ENCODE results near the gene CRIP2. TPM values are rescaled to one million over a fixed set of nuclear protein-coding genes. Genes with fewer than 3 reads are reported as not detected.
A peak's percentile ranks its signal among the peaks of the same experiment; 100 is the strongest.

CRIP2 gene
- total RNA-seq, 2 donors from 2014 or later, result 13.0 to 19.2 TPM

- DNase-seq (no peak), ATAC-seq (no peak)
- intact Hi-C loops (cut with DNase I, micrococcal nuclease), result no loop called here
These were observed 28.1 kb downstream of the CRIP2 start for GRCh38 chr14:105502446-105503295.

- intact Hi-C loops (cut with DNase I, micrococcal nuclease), result no loop called here
- no peak for ATAC-seq
These were observed 28.6 kb downstream of the CRIP2 start for GRCh38 chr14:105503296-105503640.

GRCh38 chr14:105503935-105504692, 29.5 kb downstream of the CRIP2 start:
- DNase-seq, result no peak
- intact Hi-C loops (cut with DNase I, micrococcal nuclease), result no loop called here
- ATAC-seq, result no peak

More at GRCh38 chr14:105503296-105503640, 28.6 kb downstream of the CRIP2 start:
- no peak for DNase-seq

- intact Hi-C loops (cut with DNase I, micrococcal nuclease), result no loop called here
- DNase-seq, result no peak
- no peak for ATAC-seq
These were observed 30.5 kb downstream of the CRIP2 start for GRCh38 chr14:105505101-105505500.

- ATAC-seq (no peak), DNase-seq (no peak)
- intact Hi-C loops (cut with DNase I, micrococcal nuclease), result no loop called here
These were observed 32.6 kb downstream of the CRIP2 start for GRCh38 chr14:105507247-105507646.

GRCh38 chr14:105508069-105508468, 33.4 kb downstream of the CRIP2 start:
- no peak for ATAC-seq
- intact Hi-C loops (cut with DNase I, micrococcal nuclease), result no loop called here
- DNase-seq, result no peak

- no peak for DNase-seq
- intact Hi-C loops (cut with DNase I, micrococcal nuclease), result no loop called here
- no peak for ATAC-seq
These were observed 34.0 kb downstream of the CRIP2 start for GRCh38 chr14:105508601-105509000.

- ATAC-seq (no peak), DNase-seq (no peak)
- intact Hi-C loops (cut with DNase I, micrococcal nuclease), result no loop called here
These were observed 42.5 kb downstream of the CRIP2 start for GRCh38 chr14:105517096-105517495.

- no peak for ATAC-seq
- no peak for DNase-seq
- intact Hi-C loops (cut with DNase I, micrococcal nuclease), result no loop called here
These were observed 45.5 kb downstream of the CRIP2 start for GRCh38 chr14:105519946-105520698.

- ATAC-seq (no peak), DNase-seq (no peak)
- intact Hi-C loops (cut with DNase I, micrococcal nuclease), result no loop called here
These were observed 50.7 kb downstream of the CRIP2 start for GRCh38 chr14:105525326-105525725.

GRCh38 chr14:105525861-105526775, 51.5 kb downstream of the CRIP2 start, which contains the start of gene TMEM121:
TMEM121 (plus strand) TSS chr14:105526583; CDS start chr14:105528835, 2,252 bp downstream.
- DNase-seq (peak in 1 of 2 donors; percentile 26), ATAC-seq (no peak)
- intact Hi-C loops (cut with DNase I, micrococcal nuclease), result no loop called here

- ATAC-seq, result no peak
- intact Hi-C loops (cut with DNase I, micrococcal nuclease), result no loop called here
- DNase-seq, result peak in 1 of 2 donors; percentile 18
These were observed 52.3 kb downstream of the CRIP2 start for GRCh38 chr14:105526776-105527380.

GRCh38 chr14:105527381-105527825, 52.8 kb downstream of the CRIP2 start:
- intact Hi-C loops (cut with DNase I, micrococcal nuclease), result no loop called here
- ATAC-seq (no peak), DNase-seq (no peak)

- ATAC-seq, result peak; percentile 77
- intact Hi-C loops (cut with DNase I, micrococcal nuclease), result no loop called here
- DNase-seq, result peak; percentile 70 to 84
These were observed 53.4 kb downstream of the CRIP2 start for GRCh38 chr14:105527826-105528585.

- intact Hi-C loops (cut with DNase I, micrococcal nuclease), result no loop called here
- DNase-seq, result peak in 1 of 2 donors; percentile 16
- ATAC-seq, result no peak
These were observed 54.1 kb downstream of the CRIP2 start for GRCh38 chr14:105528586-105529318.

GRCh38 chr14:105529319-105529568, 54.6 kb downstream of the CRIP2 start:
- DNase-seq, result peak in 1 of 2 donors; percentile 25
- intact Hi-C loops (cut with DNase I, micrococcal nuclease), result no loop called here
- ATAC-seq, result no peak

Measured in left colon (tissue), 2 donors.